ENCODE results near the gene ANAPC13. TPM values are rescaled to one million over a fixed set of nuclear protein-coding genes. Genes with fewer than 3 reads are reported as not detected.
A peak's percentile ranks its signal among the peaks of the same experiment; 100 is the strongest.

Gene ANAPC13
- total and polyA plus RNA-seq, 2 of the 4 experiments (the other 2 are of a cell fraction): 43.4 to 62.9 TPM

- POLR2A ChIA-PET (ENCODE audit: unreplicated experiment): interaction anchor here (0.6 to 1.0 kb wide), 3 partner anchors 36 to 75 kb away, joined by 3 to 4 read pairs (median 3); partner anchors contain the start of gene AMOTL2
These were observed 40.1 kb downstream of the ANAPC13 start for GRCh38 chr3:134445636-134446035.

More at GRCh38 chr3:134445636-134446035, 40.1 kb downstream of the ANAPC13 start:
- Histone ChIP-seq H2BK20ac (ENCODE audit: low read depth, low read length) (no peak overlapping the region; the same call in 1 of the 2 replicates), H3K56ac (ENCODE audit: extremely low read depth, insufficient read depth, low read length) (no peak overlapping the region), H2BK15ac (ENCODE audit: low read depth, low read length) (no peak overlapping the region; the same call in 2 of the 3 replicates), H4K5ac (ENCODE audit: low read depth, low read length) (peak overlapping the region; percentile 25; the same call in 1 of the 2 replicates), H3K27me3 (ENCODE audit: control insufficient read depth, insufficient read depth, low read length) (no peaks in the 10 kb centered on the region), H4K8ac (ENCODE audit: low read depth in 2 of 2, low read length in 2 of 2) (no peak overlapping the region; a peak in 1 of 4 replicates), H2BK120ac (ENCODE audit: low read depth, low read length) (0 out of 2 replicates have a peak overlapping the region, but pooled peaks have one; percentile 12), H4K20me1 (ENCODE audit: insufficient read depth, low read length) (no peaks in the 10 kb centered on the region), H3K9ac (ENCODE audit: low read depth, low read length) (no peak overlapping the region), H4K91ac (ENCODE audit: insufficient read depth, low read depth, low read length) (no peak overlapping the region), H3K79me1 (ENCODE audit: low read depth in 1 of 2, low read length in 2 of 2) (peaks cover 3 to 9% of the 10 kb centered on the region in 2 experiments; a peak in 2 of 4 replicates), H3K23ac (ENCODE audit: low read depth, low read length) (no peak overlapping the region), H3K27ac (ENCODE audit: insufficient read depth, low read length) (no peak overlapping the region), H2AFZ (replicated peaks; ENCODE audit: low read length, poor library complexity) (no peak overlapping the region), H2AK9ac (replicated peaks; ENCODE audit: low read depth, low read length, poor library complexity) (no peak overlapping the region), H3K4me2 (ENCODE audit: low read depth, low read length) (no peak overlapping the region), H3K4ac (ENCODE audit: low read depth, low read length) (peak overlapping the region; percentile 7; the same call in 1 of the 2 replicates), H3K4me3 (ENCODE audit: insufficient read depth, low read depth, low read length) (no peak overlapping the region), H2AK5ac (ENCODE audit: low read depth, low read length) (no peak overlapping the region), H3K14ac (replicated peaks; ENCODE audit: low read depth, low read length) (0 out of 2 replicates have a peak overlapping the region, but pooled peaks have one; percentile 26), H3K18ac (ENCODE audit: low read depth, low read length) (peak overlapping the region; percentile 14; the same call in 1 of the 2 replicates), H3K4me1 (ENCODE audit: control insufficient read depth, insufficient read depth, low read length) (peaks cover 18% of the 10 kb centered on the region), H3K9me3 (ENCODE audit: control insufficient read depth, insufficient read depth, low read length) (no peaks in the 10 kb centered on the region), H2BK5ac (ENCODE audit: low read depth, low read length, poor library complexity, severe bottlenecking) (peak overlapping the region; percentile 64), H3K36me3 (ENCODE audit: control insufficient read depth, insufficient read depth, low read length) (no peaks in the 10 kb centered on the region), H3K9me1 (ENCODE audit: insufficient read depth, low read length) (peaks cover 18% of the 10 kb centered on the region)
- no TSS peak for BruUV-seq (replicated peaks)
- in situ Hi-C loops (cut with MboI; ENCODE audit: low sequenced_read_pairs) (no loop called here), intact Hi-C loops (cut with micrococcal nuclease) (loop anchor here (5.0 kb wide), 1 partner anchor 73 kb away; the partner anchor contains the start of gene AMOTL2), dilution Hi-C loops (cut with HindIII; ENCODE audit: low sequenced_read_pairs, unreplicated experiment) (no loop called here)
- TF ChIP-seq RFX5 (IDR thresholded peaks at IDR 0.05; ENCODE audit: low read depth, low read length) (no peak), RCOR1 (IDR thresholded peaks at IDR 0.05; ENCODE audit: insufficient replicate concordance, low read length) (no peak), BHLHE40 (IDR thresholded peaks at IDR 0.05; ENCODE audit: low read depth, low read length) (no peak)
- CTCF ChIA-PET: interaction anchor here (0.9 to 1.5 kb wide), 2 partner anchors 115 to 137 kb away, joined by 3 to 4 read pairs; no protein-coding TSS in a partner anchor
- WGBS, 2 experiments (ENCODE audit: extremely low coverage in 2 of 2, insufficient read length in 1 of 2): 38% methylated on average over 1 of the region's 1 CpG; no CpG with 5 or more reads in 1 of the 2 experiments
- ATAC-seq (ENCODE audit: low read depth) (peak; percentile 55), DNase-seq (no peak)

Measured in IMR-90 (cell line).